Cardiac muscle cell (in vitro differentiated cells and primary cell): Measurements from ENCODE around the gene RASL11A. TPM values are rescaled to one million over a fixed set of nuclear protein-coding genes. Genes with fewer than 3 reads are reported as not detected.

Source experiments
- DNase-seq, 2 donors: peaks; one replicate each; pipeline versions ENCODE4 v3.0.0 to v3.0.0-alpha.2; 2010 to 2017; ENCODE audit warnings: low read depth in 1 of 2, low spot score in 1 of 2
- H3K27ac ChIP-seq: fragments of 200-600 bp; sonication (generic); 2 replicates; pipeline ENCODE4 v1.5.1; 2016
- H3K27me3 ChIP-seq: fragments of 200-600 bp; sonication (generic); 2 replicates; pipeline ENCODE4 v1.6.0; 2016; ENCODE audit warnings: control low read depth
- H3K36me3 ChIP-seq: fragments of 200-600 bp; sonication (generic); 2 replicates; pipeline ENCODE4 v1.5.1; 2016; ENCODE audit warnings: control low read depth
- H3K4me1 ChIP-seq: fragments of 200-600 bp; sonication (generic); 2 replicates; pipeline ENCODE4 v1.8.1; 2017; ENCODE audit warnings: low read depth, mild to moderate bottlenecking, mixed run types
- H3K4me3 ChIP-seq: fragments of 200-600 bp; sonication (generic); 2 replicates; pipeline ENCODE4 v1.5.1; 2016; ENCODE audit warnings: mild to moderate bottlenecking
- H3K9me3 ChIP-seq: fragments of 200-600 bp; sonication (generic); 2 replicates; pipeline ENCODE4 v1.5.1; 2017; ENCODE audit warnings: low read depth, mild to moderate bottlenecking, control low read depth
- CTCF ChIP-seq: IDR thresholded peaks from 2 replicates; pipeline ENCODE4 v1.5.1; 2012; ENCODE audit warnings: low read depth, mild to moderate bottlenecking, low read length
- polyA plus RNA-seq: library from polyadenylated mRNA; unstranded; fragments of >200 nt; fragmentation: Nextera tagmentation; extraction: Ambion mirVana; gene quantifications from 2 replicates; pipeline ENCODE4 v1.2.1, GENCODE V29; 2016
- total RNA-seq: library from RNA; depleted of rRNA; stranded (reverse); fragments of >200 nt; gene quantifications from 2 replicates; pipeline ENCODE4 v1.2.3, GENCODE V29; 2016

The RASL11A gene
- total and polyA plus RNA-seq, 2 experiments from 2014 or later = 1.2 to 1.9 TPM

DNA sequence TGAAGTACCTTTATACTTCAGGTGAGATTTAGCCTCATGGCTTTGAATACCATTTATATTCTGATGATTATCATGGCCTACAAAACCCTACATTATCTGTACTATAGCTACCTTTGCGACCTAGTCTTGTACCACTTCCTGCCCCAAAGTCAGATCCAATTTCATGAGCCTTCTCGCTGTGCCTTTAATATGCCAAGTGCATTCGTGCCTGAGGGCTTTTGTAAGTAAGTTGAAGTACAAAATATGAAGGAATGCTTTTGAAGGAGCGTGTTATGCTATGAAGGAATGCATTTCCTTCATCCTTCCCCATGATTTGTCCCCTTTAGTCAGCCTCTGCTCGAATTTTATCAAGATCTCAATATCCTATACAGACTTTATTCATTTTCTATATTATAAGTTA lies 9.2 kb upstream of the RASL11A start:
- no peak for DNase-seq
- no peak overlapping the region for H3K27ac ChIP-seq
- no peaks in the 10 kb centered on the region for H3K9me3 ChIP-seq
- H3K4me3 ChIP-seq = no peak overlapping the region
- no peaks in the 10 kb centered on the region for H3K27me3 ChIP-seq
- TF ChIP-seq CTCF = no peak
- H3K4me1 ChIP-seq = no peaks in the 10 kb centered on the region
- H3K36me3 ChIP-seq = peaks cover 24% of the 10 kb centered on the region

DNA sequence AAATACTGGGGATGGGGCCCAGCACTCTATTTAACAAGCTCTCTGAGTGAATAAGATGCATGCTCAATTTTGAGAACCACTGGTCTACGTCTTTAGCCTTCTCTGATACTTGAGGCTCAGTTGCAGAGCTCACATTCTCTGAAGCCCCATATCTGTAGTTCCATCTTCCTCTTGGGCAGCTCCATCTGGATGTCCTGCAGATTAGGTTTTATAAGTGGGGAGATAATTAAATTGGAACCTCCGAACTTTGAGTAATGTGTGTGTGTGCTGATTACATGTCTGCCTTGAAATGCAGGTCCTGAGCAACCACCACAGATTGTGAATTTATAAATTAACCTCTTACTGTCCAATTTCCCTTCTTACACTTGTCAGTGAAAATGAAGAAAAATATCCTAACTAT lies 7.2 kb upstream of the RASL11A start:
- Histone ChIP-seq H3K4me1 (no peaks in the 10 kb centered on the region), H3K9me3 (no peaks in the 10 kb centered on the region), H3K27ac (peak overlapping the region; percentile 17), H3K36me3 (peaks cover 4% of the 10 kb centered on the region), H3K27me3 (no peaks in the 10 kb centered on the region), H3K4me3 (no peak overlapping the region)
- TF ChIP-seq CTCF = no peak
- no peak for DNase-seq

- Histone ChIP-seq H3K27me3 (no peaks in the 10 kb centered on the region), H3K4me3 (no peak overlapping the region), H3K27ac (peak overlapping the region; percentile 17), H3K4me1 (no peaks in the 10 kb centered on the region), H3K9me3 (no peaks in the 10 kb centered on the region), H3K36me3 (no peaks in the 10 kb centered on the region)
- no peak for TF ChIP-seq CTCF
- DNase-seq = peak; percentile 30 to 74
Measured at GRCh38 chr13:27264181-27264580, 6.4 kb upstream of the RASL11A start.

DNA sequence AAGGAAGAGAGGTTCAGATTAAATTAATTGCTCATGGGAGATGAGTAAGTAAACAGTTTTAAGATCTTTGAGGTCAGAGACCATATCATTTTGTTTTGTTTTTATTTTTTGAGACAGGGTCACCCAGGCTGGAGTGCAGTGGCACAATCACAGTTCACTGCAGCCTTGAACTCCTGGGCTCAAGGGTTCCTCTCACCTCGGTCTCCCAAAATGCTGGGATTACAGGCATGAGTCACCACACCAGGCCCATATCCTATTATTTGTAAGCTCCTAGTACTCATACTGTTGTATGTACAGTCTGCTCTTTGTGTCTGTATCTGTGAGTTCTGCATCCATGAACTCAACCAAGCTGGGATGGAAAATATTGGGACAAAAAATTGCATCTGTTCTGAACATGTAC lies 6.0 kb upstream of the RASL11A start:
- Histone ChIP-seq H3K27ac (no peak overlapping the region), H3K36me3 (no peaks in the 10 kb centered on the region), H3K4me1 (no peaks in the 10 kb centered on the region), H3K9me3 (no peaks in the 10 kb centered on the region), H3K4me3 (no peak overlapping the region), H3K27me3 (no peaks in the 10 kb centered on the region)
- no peak for DNase-seq
- no peak for TF ChIP-seq CTCF

GRCh38 chr13:27266917-27267316 lies 3.7 kb upstream of the RASL11A start:
- no peaks in the 10 kb centered on the region for H3K36me3 ChIP-seq
- no peak overlapping the region for H3K4me3 ChIP-seq
- H3K4me1 ChIP-seq = no peaks in the 10 kb centered on the region
- no peak for TF ChIP-seq CTCF
- DNase-seq = peak in 1 of 2 donors; percentile 86
- H3K27me3 ChIP-seq = peaks cover 7% of the 10 kb centered on the region
- H3K27ac ChIP-seq = no peak overlapping the region
- no peaks in the 10 kb centered on the region for H3K9me3 ChIP-seq

- no peak for DNase-seq
- Histone ChIP-seq H3K9me3 (no peaks in the 10 kb centered on the region), H3K27ac (no peak overlapping the region), H3K27me3 (peaks cover 9% of the 10 kb centered on the region), H3K36me3 (no peaks in the 10 kb centered on the region), H3K4me3 (no peak overlapping the region), H3K4me1 (no peaks in the 10 kb centered on the region)
- no peak for TF ChIP-seq CTCF
Measured at GRCh38 chr13:27267596-27267995, 3.0 kb upstream of the RASL11A start.
